Midbrain (tissue), 1 donor: ENCODE data around the gene RTN3.
A peak's percentile ranks its signal among the peaks of the same experiment; 100 is the strongest.
"Not testable (repeated sequence)": the region's sequence is repeated elsewhere in the genome, so short reads cannot be mapped to it uniquely, and the experiment has no call there.

Experiments used
- DNase-seq: peaks from one replicate; lab custom pipeline; 2025; lab: John Stamatoyannopoulos, UW

Gene RTN3, protein sequence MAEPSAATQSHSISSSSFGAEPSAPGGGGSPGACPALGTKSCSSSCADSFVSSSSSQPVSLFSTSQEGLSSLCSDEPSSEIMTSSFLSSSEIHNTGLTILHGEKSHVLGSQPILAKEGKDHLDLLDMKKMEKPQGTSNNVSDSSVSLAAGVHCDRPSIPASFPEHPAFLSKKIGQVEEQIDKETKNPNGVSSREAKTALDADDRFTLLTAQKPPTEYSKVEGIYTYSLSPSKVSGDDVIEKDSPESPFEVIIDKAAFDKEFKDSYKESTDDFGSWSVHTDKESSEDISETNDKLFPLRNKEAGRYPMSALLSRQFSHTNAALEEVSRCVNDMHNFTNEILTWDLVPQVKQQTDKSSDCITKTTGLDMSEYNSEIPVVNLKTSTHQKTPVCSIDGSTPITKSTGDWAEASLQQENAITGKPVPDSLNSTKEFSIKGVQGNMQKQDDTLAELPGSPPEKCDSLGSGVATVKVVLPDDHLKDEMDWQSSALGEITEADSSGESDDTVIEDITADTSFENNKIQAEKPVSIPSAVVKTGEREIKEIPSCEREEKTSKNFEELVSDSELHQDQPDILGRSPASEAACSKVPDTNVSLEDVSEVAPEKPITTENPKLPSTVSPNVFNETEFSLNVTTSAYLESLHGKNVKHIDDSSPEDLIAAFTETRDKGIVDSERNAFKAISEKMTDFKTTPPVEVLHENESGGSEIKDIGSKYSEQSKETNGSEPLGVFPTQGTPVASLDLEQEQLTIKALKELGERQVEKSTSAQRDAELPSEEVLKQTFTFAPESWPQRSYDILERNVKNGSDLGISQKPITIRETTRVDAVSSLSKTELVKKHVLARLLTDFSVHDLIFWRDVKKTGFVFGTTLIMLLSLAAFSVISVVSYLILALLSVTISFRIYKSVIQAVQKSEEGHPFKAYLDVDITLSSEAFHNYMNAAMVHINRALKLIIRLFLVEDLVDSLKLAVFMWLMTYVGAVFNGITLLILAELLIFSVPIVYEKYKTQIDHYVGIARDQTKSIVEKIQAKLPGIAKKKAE

GRCh38 chr11:63681321-63682065 is at the start of gene RTN3:
RTN3 (plus strand) TSS chr11:63681500; CDS start chr11:63681637, 137 bp downstream.
- DNase-seq: peak; percentile 99

- peak; percentile 85 for DNase-seq
These were observed 45.4 kb upstream of the RTN3 start for GRCh38 chr11:63635762-63636465.

DNA sequence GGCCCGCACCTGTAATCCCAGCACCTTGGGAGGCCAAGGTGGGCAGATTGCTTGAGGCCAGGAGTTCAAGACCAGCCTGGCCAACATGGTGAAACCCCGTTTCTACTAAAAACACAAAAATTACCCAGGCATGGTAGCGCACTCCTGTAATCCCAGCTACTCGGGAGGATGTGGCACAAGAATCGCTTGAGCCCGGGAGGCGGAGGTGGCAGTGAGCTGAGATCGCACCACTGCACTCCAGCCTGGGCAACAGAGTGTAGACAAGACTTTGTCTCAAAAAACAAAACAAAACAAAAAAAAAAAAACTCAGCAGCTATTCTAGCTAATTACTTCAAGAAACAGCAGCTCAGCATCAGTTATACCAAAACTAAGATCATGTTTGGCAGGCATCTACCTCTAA is 42.9 kb upstream of the RTN3 start:
- not testable (repeated sequence) for DNase-seq

GRCh38 chr11:63639199-63639832 is 42.0 kb upstream of the RTN3 start:
- peak; percentile 13 for DNase-seq

DNA sequence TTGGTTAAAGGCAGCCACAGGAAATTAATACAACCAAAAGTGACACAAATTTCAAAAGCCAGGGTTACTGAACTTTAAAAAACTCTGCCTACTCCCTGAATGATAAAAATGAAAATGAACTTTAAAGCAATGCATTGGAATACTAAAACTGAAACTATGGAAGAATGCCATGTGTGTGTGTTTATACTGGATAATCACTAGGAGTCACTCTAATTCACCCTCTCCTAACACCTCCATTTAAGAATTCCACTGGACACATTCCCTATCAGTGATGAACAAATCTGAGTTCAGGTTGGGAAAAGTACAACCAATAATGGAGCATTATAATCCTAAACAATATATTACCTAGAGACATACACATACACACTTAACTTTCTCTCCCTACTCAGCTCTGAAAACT is 39.6 kb upstream of the RTN3 start:
- no peak for DNase-seq

DNA sequence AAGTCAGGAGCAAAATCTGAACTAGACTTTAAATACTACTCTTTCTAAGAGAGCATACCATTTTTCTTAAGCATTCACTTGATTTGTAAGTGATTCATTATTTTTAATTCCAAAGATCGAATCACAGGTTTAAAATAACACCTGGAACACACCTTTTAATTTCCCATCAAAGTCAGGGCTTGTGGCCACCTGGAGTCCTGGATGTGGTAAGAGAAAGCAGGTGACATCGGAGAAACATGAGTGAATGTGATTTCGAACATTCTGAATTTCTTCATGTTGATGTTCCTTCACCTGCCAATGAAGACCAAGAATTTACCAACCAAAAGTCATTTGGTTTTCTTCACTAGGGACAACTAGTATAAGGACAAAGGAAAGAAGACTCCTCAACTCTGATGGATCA is 38.1 kb upstream of the RTN3 start:
- DNase-seq: no peak

- DNase-seq: no peak
These were observed 28.6 kb upstream of the RTN3 start for GRCh38 chr11:63652671-63653070.

- DNase-seq: no peak
These were observed 20.3 kb upstream of the RTN3 start for GRCh38 chr11:63660972-63661371.

DNA sequence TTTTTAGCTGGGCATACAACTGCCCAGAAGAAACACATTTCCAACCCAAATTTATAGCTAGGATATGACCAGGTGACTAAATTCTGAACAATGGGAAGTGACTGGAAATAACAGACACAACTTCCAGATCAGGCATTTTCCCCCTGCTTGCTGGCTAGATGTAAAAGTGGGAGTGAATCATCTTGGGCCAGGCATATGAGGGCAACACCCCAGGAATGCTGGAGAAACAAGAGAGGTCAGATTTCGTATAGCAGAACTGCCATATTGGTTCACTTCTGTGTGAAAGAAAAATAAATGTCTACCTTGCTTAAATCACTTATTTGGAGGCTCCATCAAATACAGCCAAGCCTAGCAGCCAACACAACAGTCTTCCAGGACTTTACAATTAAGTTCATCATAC is 17.5 kb upstream of the RTN3 start:
- no peak for DNase-seq

DNA sequence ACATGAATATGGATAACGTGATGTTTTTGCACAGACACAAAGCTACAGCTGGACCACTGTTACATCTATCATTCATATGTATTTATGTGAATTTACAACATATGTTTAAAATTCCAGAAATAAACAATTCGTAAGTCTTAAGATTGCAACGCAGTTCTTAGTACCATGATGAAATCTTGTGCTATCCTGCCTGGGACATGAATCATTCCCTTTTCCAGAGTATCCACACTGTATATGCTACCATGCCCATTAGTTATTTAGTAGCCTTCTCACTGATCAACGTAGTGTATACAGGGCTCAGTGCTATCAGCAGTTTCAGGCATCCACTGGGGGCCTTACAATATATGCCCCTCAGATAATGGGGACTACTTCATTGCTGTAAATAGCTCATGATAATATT is 14.4 kb upstream of the RTN3 start:
- no peak for DNase-seq

GRCh38 chr11:63667995-63668795 is 13.1 kb upstream of the RTN3 start:
- DNase-seq: no peak

DNA sequence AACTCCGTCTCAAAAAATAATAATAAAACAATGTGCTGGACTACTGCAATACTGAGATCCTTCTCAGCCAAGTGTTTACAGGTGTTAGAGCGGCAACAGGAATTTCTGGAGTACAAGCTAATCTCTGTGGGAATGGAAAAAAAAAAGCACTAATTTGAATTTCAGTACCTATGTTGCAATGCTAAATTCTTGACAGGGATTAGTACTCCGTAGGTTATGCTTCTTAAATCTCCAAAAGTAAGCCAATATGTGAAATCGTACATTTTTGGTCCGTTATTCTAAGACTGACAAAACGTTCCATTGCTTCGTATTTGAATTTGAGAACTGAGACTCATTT is 11.2 kb upstream of the RTN3 start:
- no peak for DNase-seq

- DNase-seq: peak; percentile 83
These were observed 10.6 kb upstream of the RTN3 start for GRCh38 chr11:63670433-63671321.

GRCh38 chr11:63671322-63672155 is 9.8 kb upstream of the RTN3 start, which contains the start of gene ATL3:
ATL3 (minus strand) TSS chr11:63671376; CDS start chr11:63671335, 41 bp downstream.
- DNase-seq: peak; percentile 96

DNA sequence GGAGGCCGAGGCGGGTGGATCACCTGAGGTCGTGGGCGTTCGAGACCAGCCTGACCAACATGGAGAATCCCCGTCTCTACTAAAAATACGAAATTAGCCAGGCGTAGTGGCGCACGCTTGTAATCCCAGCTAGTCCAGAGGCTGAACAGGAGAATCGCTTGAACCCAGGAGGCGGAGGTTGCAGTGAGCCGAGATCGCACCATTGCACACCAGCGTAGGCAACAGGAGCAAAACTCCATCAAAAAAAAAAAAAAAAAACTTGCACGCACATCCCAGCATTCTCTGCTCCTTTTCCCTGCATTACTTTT is 9.2 kb upstream of the RTN3 start:
- no peak for DNase-seq

DNA sequence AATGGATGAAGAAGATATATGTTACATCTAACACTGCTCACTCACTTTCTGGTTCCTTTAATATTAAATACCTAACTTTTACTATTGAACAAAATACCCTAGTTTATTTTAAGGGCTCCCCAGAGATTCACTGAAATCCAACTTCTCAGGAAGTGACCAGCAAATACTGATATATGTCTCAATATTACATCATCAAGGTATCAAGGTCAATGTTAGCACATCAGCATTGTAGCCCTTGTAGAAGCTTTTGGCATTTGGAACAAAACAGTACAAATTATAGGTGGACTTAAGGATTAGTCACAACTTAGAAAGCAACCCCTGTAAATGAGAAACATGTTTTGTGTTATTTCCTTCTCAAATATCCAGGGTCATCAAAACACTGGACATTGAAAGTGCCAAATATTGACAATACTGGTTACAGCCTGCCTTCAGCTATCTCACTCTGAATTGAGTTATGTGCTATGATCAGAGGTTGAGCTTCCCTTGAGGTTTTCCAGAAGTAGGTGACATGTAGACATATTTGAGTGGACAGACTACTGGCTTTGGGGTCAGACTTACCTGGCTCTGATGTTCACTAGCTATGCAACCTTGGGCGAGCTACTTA is 8.3 kb upstream of the RTN3 start:
- DNase-seq: no peak

DNA sequence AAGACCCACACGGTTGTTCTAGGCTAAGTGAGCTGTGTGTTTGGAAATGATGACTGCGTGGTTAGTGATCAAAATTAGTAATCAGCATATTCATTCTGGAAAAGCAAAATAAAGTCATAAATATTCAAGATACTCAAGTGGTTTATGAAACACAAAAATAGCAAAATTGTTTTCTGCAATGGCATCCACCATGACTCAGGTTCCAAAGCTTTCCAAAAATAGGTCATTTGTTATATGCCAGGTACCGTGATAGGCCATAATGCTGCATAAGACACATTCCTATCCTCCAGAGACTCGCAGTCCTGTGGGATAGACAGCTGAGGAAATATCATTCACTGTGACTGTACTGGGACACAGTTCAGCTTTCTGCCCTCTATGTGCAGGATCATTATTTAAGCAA is 7.7 kb upstream of the RTN3 start:
- DNase-seq: no peak

GRCh38 chr11:63680834-63681320 is 423 bp upstream of the RTN3 start:
- DNase-seq: peak; percentile 81
